Peyer's patch (tissue), 4 donors: Measurements from ENCODE around the gene EXOC1. TPM values are rescaled to one million over a fixed set of nuclear protein-coding genes. Genes with fewer than 3 reads are reported as not detected.

Experiments
- DNase-seq, 3 donors: peaks; one replicate each; pipeline ENCODE4 v3.0.0-alpha.2; 2017 to 2019
- H3K27ac ChIP-seq, 4 donors: fragments of 200-600 bp; sonication (generic); one replicate each; pipeline ENCODE4 v1.5.1; 2016 to 2019
- H3K27me3 ChIP-seq, 2 donors: fragments of 200-600 bp; sonication (generic); one replicate each; pipeline ENCODE4 v1.5.1; 2019
- H3K36me3 ChIP-seq, 3 donors: fragments of 200-600 bp; sonication (generic); one replicate each; pipeline ENCODE4 v1.5.1; 2016 to 2019
- H3K4me1 ChIP-seq, 4 donors: fragments of 200-600 bp; sonication (generic); one replicate each; pipeline ENCODE4 v1.5.1; 2016 to 2019
- H3K4me3 ChIP-seq, 4 donors: fragments of 200-600 bp; sonication (generic); 1 replicate in 3 of 4; 2 replicates in 1 of 4; pipeline ENCODE4 v1.5.1; 2016 to 2019; ENCODE audit warnings: mild to moderate bottlenecking in 1 of 4
- H3K9me3 ChIP-seq, 4 donors: fragments of 200-600 bp; sonication (generic); one replicate each; pipeline ENCODE4 v1.5.1; 2016 to 2019; ENCODE audit warnings: mild to moderate bottlenecking in 1 of 4
- POLR2A ChIP-seq, 2 donors: fragments of 450-650 bp; IDR thresholded peaks; one replicate each; pipeline ENCODE4 v1.5.1; 2017; ENCODE audit warnings: antibody characterized with exemption in 2 of 2, mild to moderate bottlenecking in 2 of 2, moderate library complexity in 2 of 2
- total RNA-seq, 4 donors: library from RNA; depleted of rRNA; stranded (reverse); fragments of >200 nt; gene quantifications; one replicate each; pipeline ENCODE4 v1.1.0, GENCODE V29; 2016
- TF ChIP-seq, protein P1 (sequence below), 6 experiments: fragments of 450-650 bp in 4 of 6; fragments of 200-600 bp in 2 of 6; sonication (generic) in 1 of 6; IDR thresholded peaks; one replicate each; pipeline ENCODE4 v1.5.1; 2017 to 2019; ENCODE audit warnings: antibody characterized with exemption in 6 of 6, mild to moderate bottlenecking in 3 of 6, moderate library complexity in 1 of 6

EXOC1 gene
- total RNA-seq, 4 donors from 2014 or later: 33.9 to 57.8 (median 44.7) TPM

DNA sequence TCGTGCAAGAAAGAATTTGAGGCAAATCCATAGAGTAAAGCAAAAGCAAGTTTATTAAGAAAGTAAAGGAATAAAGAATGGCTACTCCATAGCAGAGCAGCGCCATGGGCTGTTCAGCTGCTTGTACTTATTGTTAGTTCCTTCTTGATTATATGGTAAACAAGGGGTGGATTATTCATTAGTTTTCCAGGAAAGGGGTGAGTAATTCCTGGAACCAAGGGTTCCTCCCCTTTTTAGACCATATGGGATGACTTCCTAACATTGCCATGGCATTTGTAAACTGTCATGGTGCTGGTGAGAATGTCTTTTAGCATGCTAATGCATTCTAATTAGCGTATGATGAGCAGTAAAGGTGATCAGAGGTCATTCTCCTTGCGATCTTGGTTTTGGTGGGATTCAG is 71.8 kb downstream of the EXOC1 start:
- Histone ChIP-seq H3K4me1 (no peaks in the 10 kb centered on the region), H3K27me3 (no peaks in the 10 kb centered on the region), H3K27ac (no peak overlapping the region), H3K9me3 (no peaks in the 10 kb centered on the region), H3K4me3 (no peak overlapping the region), H3K36me3 (no peaks in the 10 kb centered on the region)
- no peak for TF ChIP-seq POLR2A (IDR thresholded peaks at IDR 0.05)
- TF ChIP-seq, protein P1, sequence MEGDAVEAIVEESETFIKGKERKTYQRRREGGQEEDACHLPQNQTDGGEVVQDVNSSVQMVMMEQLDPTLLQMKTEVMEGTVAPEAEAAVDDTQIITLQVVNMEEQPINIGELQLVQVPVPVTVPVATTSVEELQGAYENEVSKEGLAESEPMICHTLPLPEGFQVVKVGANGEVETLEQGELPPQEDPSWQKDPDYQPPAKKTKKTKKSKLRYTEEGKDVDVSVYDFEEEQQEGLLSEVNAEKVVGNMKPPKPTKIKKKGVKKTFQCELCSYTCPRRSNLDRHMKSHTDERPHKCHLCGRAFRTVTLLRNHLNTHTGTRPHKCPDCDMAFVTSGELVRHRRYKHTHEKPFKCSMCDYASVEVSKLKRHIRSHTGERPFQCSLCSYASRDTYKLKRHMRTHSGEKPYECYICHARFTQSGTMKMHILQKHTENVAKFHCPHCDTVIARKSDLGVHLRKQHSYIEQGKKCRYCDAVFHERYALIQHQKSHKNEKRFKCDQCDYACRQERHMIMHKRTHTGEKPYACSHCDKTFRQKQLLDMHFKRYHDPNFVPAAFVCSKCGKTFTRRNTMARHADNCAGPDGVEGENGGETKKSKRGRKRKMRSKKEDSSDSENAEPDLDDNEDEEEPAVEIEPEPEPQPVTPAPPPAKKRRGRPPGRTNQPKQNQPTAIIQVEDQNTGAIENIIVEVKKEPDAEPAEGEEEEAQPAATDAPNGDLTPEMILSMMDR (IDR thresholded peaks at IDR 0.05): no peak
- no peak for DNase-seq

DNA sequence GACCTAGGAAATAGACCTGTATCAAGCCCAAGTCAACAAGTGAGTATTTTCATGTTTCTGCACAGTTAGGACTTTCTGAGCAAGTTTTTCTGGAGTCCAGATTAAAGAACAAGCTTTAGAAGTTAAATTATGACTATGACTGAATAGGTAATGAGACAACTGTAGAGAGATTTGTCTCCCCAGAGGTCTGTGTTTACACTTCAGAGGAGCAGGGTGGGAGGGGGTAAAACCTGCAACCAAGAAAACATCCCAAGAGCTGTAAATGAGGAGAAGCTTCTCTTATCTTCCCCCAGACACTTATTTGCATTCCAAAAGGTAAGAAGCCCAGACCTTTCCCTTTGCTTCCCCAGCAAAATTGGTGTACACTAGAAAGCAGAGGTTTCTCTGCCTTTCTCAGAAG is 73.2 kb downstream of the EXOC1 start:
- no peak for DNase-seq
- H3K27me3 ChIP-seq: no peaks in the 10 kb centered on the region
- TF ChIP-seq POLR2A (IDR thresholded peaks at IDR 0.05): no peak
- TF ChIP-seq, protein P1 (IDR thresholded peaks at IDR 0.05): no peak
- H3K27ac ChIP-seq: no peak overlapping the region
- H3K9me3 ChIP-seq: no peaks in the 10 kb centered on the region
- H3K4me1 ChIP-seq: no peaks in the 10 kb centered on the region
- no peak overlapping the region for H3K4me3 ChIP-seq
- H3K36me3 ChIP-seq: no peaks in the 10 kb centered on the region

DNA sequence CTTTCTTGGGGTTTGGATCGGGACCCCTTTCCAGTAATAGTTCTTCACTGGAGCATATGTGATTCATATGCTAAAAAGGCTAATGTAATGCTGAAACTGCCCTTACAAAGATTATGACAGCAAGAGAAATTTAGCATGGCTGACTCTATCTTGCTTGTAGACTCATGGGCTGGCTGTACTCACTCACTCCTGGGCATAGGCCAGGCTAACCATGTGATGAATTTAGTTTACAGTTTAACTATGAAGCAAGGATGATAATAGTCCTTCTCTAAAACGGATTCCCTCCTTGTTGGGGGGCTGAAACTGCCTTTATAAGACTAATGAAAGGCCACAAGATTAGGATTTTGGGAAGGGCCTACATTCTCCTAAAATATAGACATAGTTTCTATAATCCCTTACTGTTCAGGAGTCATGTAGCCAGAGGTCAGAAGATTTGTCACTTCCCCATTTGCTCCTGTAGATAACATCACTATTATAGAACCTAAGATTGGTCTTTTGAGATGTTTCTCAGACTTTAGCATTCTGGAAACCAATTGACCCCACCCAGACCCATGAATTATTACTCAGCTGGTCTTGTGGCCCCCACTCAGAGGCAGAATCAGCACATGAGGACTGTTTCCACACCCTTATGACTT is 74.5 kb downstream of the EXOC1 start:
- DNase-seq: no peak
- no peak overlapping the region for H3K27ac ChIP-seq
- no peak for TF ChIP-seq POLR2A (IDR thresholded peaks at IDR 0.05)
- TF ChIP-seq, protein P1 (IDR thresholded peaks at IDR 0.05): no peak

DNA sequence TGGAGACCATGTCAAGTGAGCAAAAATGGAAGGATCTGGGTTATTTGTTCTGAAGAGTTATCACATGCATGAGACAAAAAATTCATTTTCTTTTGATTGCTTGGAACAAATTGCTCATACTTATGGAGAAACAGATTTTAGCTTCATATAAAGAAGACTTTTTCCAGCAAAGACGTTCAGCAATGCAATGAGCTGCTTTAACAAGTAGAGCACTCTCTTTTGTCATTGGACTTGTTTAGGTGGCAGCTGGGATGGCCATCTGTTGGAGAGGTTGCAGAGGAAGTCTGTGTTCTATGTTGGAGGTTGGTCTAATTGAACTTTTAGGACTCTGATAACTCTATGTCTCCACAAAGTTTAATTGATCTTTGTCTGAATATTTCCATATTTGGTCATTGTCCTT is 75.4 kb downstream of the EXOC1 start:
- H3K27ac ChIP-seq: no peak overlapping the region

More for the DNA sequence above, 74.5 kb downstream of the EXOC1 start:
- Histone ChIP-seq H3K4me3 (no peak overlapping the region), H3K4me1 (no peaks in the 10 kb centered on the region), H3K9me3 (no peaks in the 10 kb centered on the region), H3K27me3 (no peaks in the 10 kb centered on the region), H3K36me3 (no peaks in the 10 kb centered on the region)

DNA sequence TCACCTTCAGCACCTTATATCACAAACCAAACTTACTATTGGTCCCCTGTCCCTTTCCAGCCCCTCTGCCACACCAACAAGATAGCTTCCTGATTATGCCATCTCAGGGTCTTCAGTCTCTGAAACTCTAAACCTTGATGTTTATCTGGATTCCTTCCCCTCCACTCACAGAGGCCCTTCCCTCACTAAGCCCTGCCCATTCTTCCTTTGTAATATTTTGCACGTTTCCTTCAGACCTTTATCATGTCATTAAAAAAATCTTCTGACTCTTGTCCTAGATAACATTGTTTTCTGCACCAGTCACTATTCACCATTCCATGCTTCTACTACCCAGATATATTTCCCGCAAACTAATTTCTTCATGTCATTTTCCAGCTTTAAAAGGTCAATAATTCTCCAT is 77.6 kb downstream of the EXOC1 start:
- DNase-seq: no peak
- H3K4me1 ChIP-seq: no peaks in the 10 kb centered on the region
- TF ChIP-seq, protein P1 (IDR thresholded peaks at IDR 0.05): no peak
- no peak for TF ChIP-seq POLR2A (IDR thresholded peaks at IDR 0.05)
- no peaks in the 10 kb centered on the region for H3K9me3 ChIP-seq
- H3K36me3 ChIP-seq: no peaks in the 10 kb centered on the region
- no peak overlapping the region for H3K4me3 ChIP-seq
- no peak overlapping the region for H3K27ac ChIP-seq
- H3K27me3 ChIP-seq: no peaks in the 10 kb centered on the region

More for the DNA sequence above, 75.4 kb downstream of the EXOC1 start:
- no peak for DNase-seq
- Histone ChIP-seq H3K36me3 (no peaks in the 10 kb centered on the region), H3K9me3 (no peaks in the 10 kb centered on the region), H3K27me3 (no peaks in the 10 kb centered on the region), H3K4me3 (no peak overlapping the region), H3K4me1 (no peaks in the 10 kb centered on the region)
- TF ChIP-seq POLR2A (IDR thresholded peaks at IDR 0.05): no peak
- TF ChIP-seq, protein P1 (IDR thresholded peaks at IDR 0.05): no peak

DNA sequence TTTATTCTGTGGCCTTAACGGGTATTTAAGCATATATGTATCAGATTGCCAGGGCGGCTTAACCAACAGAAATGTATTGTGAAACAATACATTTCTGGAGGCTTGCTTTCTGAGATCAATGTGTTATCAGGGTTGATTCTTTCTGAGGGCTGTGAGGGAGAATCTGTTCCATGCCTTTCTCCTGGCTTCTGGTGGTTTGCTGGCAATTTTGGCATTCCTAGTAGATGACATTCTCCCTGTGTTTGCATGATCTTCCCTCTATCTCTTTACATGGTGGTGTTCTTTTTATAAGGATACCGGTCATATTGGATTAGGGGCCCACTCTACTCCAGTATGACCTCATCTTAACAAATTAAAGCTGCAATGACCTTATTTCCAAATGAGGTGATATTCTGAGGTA is 78.4 kb downstream of the EXOC1 start:
- Histone ChIP-seq H3K27ac (no peak overlapping the region), H3K9me3 (no peaks in the 10 kb centered on the region), H3K27me3 (no peaks in the 10 kb centered on the region), H3K4me3 (no peak overlapping the region), H3K36me3 (no peaks in the 10 kb centered on the region), H3K4me1 (no peaks in the 10 kb centered on the region)
- no peak for TF ChIP-seq POLR2A (IDR thresholded peaks at IDR 0.05)
- TF ChIP-seq, protein P1 (IDR thresholded peaks at IDR 0.05): no peak
- no peak for DNase-seq
